ENCODE results near the gene PAK1IP1. TPM values are rescaled to one million over a fixed set of nuclear protein-coding genes. Genes with fewer than 3 reads are reported as not detected.

PAK1IP1 gene
- total RNA-seq, 3 donors from 2014 or later (not counting 1 experiment from before 2014, with no cell fraction given): 3.6 to 5.2 (median 4.6) TPM

GRCh38 chr6:10723567-10723881 lies 28.8 kb downstream of the PAK1IP1 start:
- H3K4me3 ChIP-seq (ENCODE audit: low read length): peak overlapping the region; percentile 46
- intact Hi-C loops (cut with micrococcal nuclease): no loop called here
- H3K27me3 Mint-ChIP-seq (ENCODE audit: low read depth in 2 of 2): peaks cover 24 to 25% of the 10 kb centered on the region in 2 donors

GRCh38 chr6:10725044-10725443 lies 30.3 kb downstream of the PAK1IP1 start:
- Histone ChIP-seq H3K9me3 (ENCODE audit: control insufficient read depth, insufficient read depth, low read length) (no peaks in the 10 kb centered on the region), H3K36me3 (ENCODE audit: control insufficient read depth, insufficient read depth, low read length) (no peaks in the 10 kb centered on the region), H3K4me3 (ENCODE audit: low read length) (no peak overlapping the region), H3K27me3 (ENCODE audit: control insufficient read depth, insufficient read depth, low read length) (peaks cover 10% of the 10 kb centered on the region), H3K27ac (ENCODE audit: low read length) (no peak overlapping the region), H3K4me1 (ENCODE audit: control insufficient read depth, insufficient read depth, low read length) (peaks cover 44% of the 10 kb centered on the region)
- WGBS (ENCODE audit: insufficient coverage): 94% methylated on average over 6 of the region's 6 CpGs
- Mint-ChIP-seq H3K27ac (no peak overlapping the region), H3K9me3 (no peaks in the 10 kb centered on the region), H3K4me1 (peaks cover 46 to 66% of the 10 kb centered on the region in 2 donors), H3K4me3 (no peak overlapping the region), H3K36me3 (no peaks in the 10 kb centered on the region), H3K27me3 (ENCODE audit: low read depth in 2 of 2) (peaks cover 25 to 27% of the 10 kb centered on the region in 2 donors)
- DNase-seq (no peak), ATAC-seq (no peak)
- no peak for TF ChIP-seq CTCF (IDR thresholded peaks at IDR 0.05)
- intact Hi-C loops (cut with micrococcal nuclease): no loop called here

More at GRCh38 chr6:10723567-10723881, 28.8 kb downstream of the PAK1IP1 start:
- Mint-ChIP-seq H3K9me3 (no peaks in the 10 kb centered on the region), H3K4me3 (peak overlapping the region; percentile 90), H3K27ac (peak overlapping the region; percentile 61 to 89), H3K4me1 (peaks cover 58 to 76% of the 10 kb centered on the region in 2 donors), H3K36me3 (no peaks in the 10 kb centered on the region)
- H3K4me1 ChIP-seq (ENCODE audit: control insufficient read depth, insufficient read depth, low read length): peaks cover 57% of the 10 kb centered on the region
- no peak for TF ChIP-seq CTCF (IDR thresholded peaks at IDR 0.05)
- no peaks in the 10 kb centered on the region for H3K36me3 ChIP-seq (ENCODE audit: control insufficient read depth, insufficient read depth, low read length)
- H3K27me3 ChIP-seq (ENCODE audit: control insufficient read depth, insufficient read depth, low read length): peaks cover 10% of the 10 kb centered on the region
- DNase-seq (no peak), ATAC-seq (no peak)
- H3K9me3 ChIP-seq (ENCODE audit: control insufficient read depth, insufficient read depth, low read length): no peaks in the 10 kb centered on the region
- H3K27ac ChIP-seq (ENCODE audit: low read length): peak overlapping the region; percentile 32
- WGBS (ENCODE audit: insufficient coverage): 71% methylated on average over 6 of the region's 7 CpGs

GRCh38 chr6:10725716-10726115 lies 30.9 kb downstream of the PAK1IP1 start:
- H3K4me3 ChIP-seq (ENCODE audit: low read length): no peak overlapping the region
- peak overlapping the region in 1 of 2 donors; percentile 31 for H3K27ac Mint-ChIP-seq
- H3K4me3 Mint-ChIP-seq: no peak overlapping the region
- H3K27ac ChIP-seq (ENCODE audit: low read length): no peak overlapping the region
- H3K36me3 ChIP-seq (ENCODE audit: control insufficient read depth, insufficient read depth, low read length): no peaks in the 10 kb centered on the region
- no peak for TF ChIP-seq CTCF (IDR thresholded peaks at IDR 0.05)
- WGBS (ENCODE audit: insufficient coverage): 94% methylated on average over 8 of the region's 9 CpGs
- no peaks in the 10 kb centered on the region for H3K9me3 ChIP-seq (ENCODE audit: control insufficient read depth, insufficient read depth, low read length)
- intact Hi-C loops (cut with micrococcal nuclease): no loop called here
- H3K4me1 Mint-ChIP-seq: peaks cover 46 to 62% of the 10 kb centered on the region in 2 donors
- H3K36me3 Mint-ChIP-seq: no peaks in the 10 kb centered on the region
- peaks cover 32 to 34% of the 10 kb centered on the region in 2 donors for H3K27me3 Mint-ChIP-seq (ENCODE audit: low read depth in 2 of 2)
- H3K9me3 Mint-ChIP-seq: no peaks in the 10 kb centered on the region
- peaks cover 10% of the 10 kb centered on the region for H3K27me3 ChIP-seq (ENCODE audit: control insufficient read depth, insufficient read depth, low read length)
- peaks cover 42% of the 10 kb centered on the region for H3K4me1 ChIP-seq (ENCODE audit: control insufficient read depth, insufficient read depth, low read length)
- no peak for DNase-seq
- no peak for ATAC-seq

GRCh38 chr6:10730254-10730653 lies 35.5 kb downstream of the PAK1IP1 start:
- ATAC-seq: no peak

More at GRCh38 chr6:10730254-10730653, 35.5 kb downstream of the PAK1IP1 start:
- intact Hi-C loops (cut with micrococcal nuclease): no loop called here
- Histone ChIP-seq H3K27me3 (ENCODE audit: control insufficient read depth, insufficient read depth, low read length) (peaks cover 5% of the 10 kb centered on the region), H3K36me3 (ENCODE audit: control insufficient read depth, insufficient read depth, low read length) (no peaks in the 10 kb centered on the region), H3K27ac (ENCODE audit: low read length) (no peak overlapping the region), H3K4me3 (ENCODE audit: low read length) (no peak overlapping the region), H3K4me1 (ENCODE audit: control insufficient read depth, insufficient read depth, low read length) (peaks cover 30% of the 10 kb centered on the region), H3K9me3 (ENCODE audit: control insufficient read depth, insufficient read depth, low read length) (no peaks in the 10 kb centered on the region)
- Mint-ChIP-seq H3K27me3 (ENCODE audit: low read depth in 2 of 2) (peaks cover 34 to 47% of the 10 kb centered on the region in 2 donors), H3K9me3 (no peaks in the 10 kb centered on the region), H3K4me1 (peaks cover 44 to 45% of the 10 kb centered on the region in 2 donors), H3K4me3 (no peak overlapping the region), H3K36me3 (no peaks in the 10 kb centered on the region), H3K27ac (no peak overlapping the region)
- DNase-seq: no peak
- no peak for TF ChIP-seq CTCF (IDR thresholded peaks at IDR 0.05)
- WGBS (ENCODE audit: insufficient coverage): 80% methylated on average over 3 of the region's 3 CpGs

All from natural killer cell (primary cell).